Measurements from ENCODE around the gene SIRPD. TPM values are rescaled to one million over a fixed set of nuclear protein-coding genes. Genes with fewer than 3 reads are reported as not detected.

Gene SIRPD
- total RNA-seq, 4 donors from 2014 or later: not detected

- no peak for DNase-seq
- in situ Hi-C loops (cut with MboI; ENCODE audit: low pct_ligation_motif_present in 1 of 4, low pct_unique_long_range_greater_than_20kb in 1 of 4, low sequenced_read_pairs in 3 of 4) (no loop called here), intact Hi-C loops (cut with DNase I; ENCODE audit: low total_unique reads) (no loop called here)
- no peaks in the 10 kb centered on the region for H3K4me1 ChIP-seq
- no peaks in the 10 kb centered on the region for H3K36me3 ChIP-seq
- WGBS, 2 donors (ENCODE audit: low coverage in 1 of 2): 89% methylated on average over 2 of the region's 2 CpGs; no CpG with 5 or more reads in 1 of the 2 donors
- no peak overlapping the region for H3K4me3 ChIP-seq
- H3K9me3 ChIP-seq: no peaks in the 10 kb centered on the region
- no peak overlapping the region for H3K27ac ChIP-seq
- no peak for TF ChIP-seq EP300 (IDR thresholded peaks at IDR 0.05; ENCODE audit: low read depth)
- TF ChIP-seq POLR2A (IDR thresholded peaks at IDR 0.05): no peak
- TF ChIP-seq, protein P1, sequence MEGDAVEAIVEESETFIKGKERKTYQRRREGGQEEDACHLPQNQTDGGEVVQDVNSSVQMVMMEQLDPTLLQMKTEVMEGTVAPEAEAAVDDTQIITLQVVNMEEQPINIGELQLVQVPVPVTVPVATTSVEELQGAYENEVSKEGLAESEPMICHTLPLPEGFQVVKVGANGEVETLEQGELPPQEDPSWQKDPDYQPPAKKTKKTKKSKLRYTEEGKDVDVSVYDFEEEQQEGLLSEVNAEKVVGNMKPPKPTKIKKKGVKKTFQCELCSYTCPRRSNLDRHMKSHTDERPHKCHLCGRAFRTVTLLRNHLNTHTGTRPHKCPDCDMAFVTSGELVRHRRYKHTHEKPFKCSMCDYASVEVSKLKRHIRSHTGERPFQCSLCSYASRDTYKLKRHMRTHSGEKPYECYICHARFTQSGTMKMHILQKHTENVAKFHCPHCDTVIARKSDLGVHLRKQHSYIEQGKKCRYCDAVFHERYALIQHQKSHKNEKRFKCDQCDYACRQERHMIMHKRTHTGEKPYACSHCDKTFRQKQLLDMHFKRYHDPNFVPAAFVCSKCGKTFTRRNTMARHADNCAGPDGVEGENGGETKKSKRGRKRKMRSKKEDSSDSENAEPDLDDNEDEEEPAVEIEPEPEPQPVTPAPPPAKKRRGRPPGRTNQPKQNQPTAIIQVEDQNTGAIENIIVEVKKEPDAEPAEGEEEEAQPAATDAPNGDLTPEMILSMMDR (IDR thresholded peaks at IDR 0.05): no peak
- no peak for TF ChIP-seq POLR2AphosphoS5 (IDR thresholded peaks at IDR 0.05)
- no peaks in the 10 kb centered on the region for H3K27me3 ChIP-seq
Observed at GRCh38 chr20:1565461-1565860, 8.0 kb upstream of the SIRPD start.

GRCh38 chr20:1563598-1563997 is 6.1 kb upstream of the SIRPD start:
- intact Hi-C loops (cut with DNase I; ENCODE audit: low total_unique reads) (no loop called here), in situ Hi-C loops (cut with MboI; ENCODE audit: low pct_ligation_motif_present in 1 of 4, low pct_unique_long_range_greater_than_20kb in 1 of 4, low sequenced_read_pairs in 3 of 4) (no loop called here)
- Histone ChIP-seq H3K36me3 (no peaks in the 10 kb centered on the region), H3K4me3 (no peak overlapping the region), H3K27me3 (no peaks in the 10 kb centered on the region), H3K27ac (no peak overlapping the region), H3K9me3 (no peaks in the 10 kb centered on the region), H3K4me1 (no peaks in the 10 kb centered on the region)
- 80 to 86% methylated on average over 2 of the region's 2 CpGs for WGBS, 2 donors (ENCODE audit: low coverage in 1 of 2)
- TF ChIP-seq POLR2A (IDR thresholded peaks at IDR 0.05) (no peak), POLR2AphosphoS5 (IDR thresholded peaks at IDR 0.05) (no peak), EP300 (IDR thresholded peaks at IDR 0.05; ENCODE audit: low read depth) (no peak)
- TF ChIP-seq, protein P1 (IDR thresholded peaks at IDR 0.05): no peak
- no peak for DNase-seq

DNA sequence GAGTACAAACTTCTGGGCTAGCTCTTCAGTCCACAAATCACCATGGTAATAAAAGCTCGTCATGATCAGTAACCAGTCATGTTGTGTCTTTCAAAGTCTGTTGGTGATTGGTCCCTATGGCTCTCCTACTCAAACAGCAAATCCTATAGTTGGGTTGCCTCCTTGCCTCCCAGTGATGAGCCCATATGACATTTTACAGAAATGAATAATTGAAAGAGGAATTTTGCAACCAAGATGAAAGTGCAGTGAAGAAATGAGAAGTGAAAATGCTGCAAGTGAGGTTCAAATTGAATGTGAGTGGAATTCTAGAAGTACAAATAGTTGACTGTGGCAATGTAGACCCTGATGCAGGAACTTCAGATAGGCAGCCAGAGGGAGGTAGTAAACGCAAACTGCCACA is 5.1 kb upstream of the SIRPD start:
- DNase-seq: no peak
- TF ChIP-seq POLR2A (IDR thresholded peaks at IDR 0.05) (no peak), EP300 (IDR thresholded peaks at IDR 0.05; ENCODE audit: low read depth) (no peak), POLR2AphosphoS5 (IDR thresholded peaks at IDR 0.05) (no peak)
- TF ChIP-seq, protein P1 (IDR thresholded peaks at IDR 0.05): no peak
- H3K9me3 ChIP-seq: no peaks in the 10 kb centered on the region
- intact Hi-C loops (cut with DNase I; ENCODE audit: low total_unique reads): no loop called here
- H3K36me3 ChIP-seq: no peaks in the 10 kb centered on the region
- 56 to 73% methylated on average over 1 to 2 of the region's 2 CpGs for whole genome bisulfite sequencing, 2 donors (ENCODE audit: low coverage in 1 of 2)
- H3K4me1 ChIP-seq: no peaks in the 10 kb centered on the region
- in situ Hi-C loops (cut with MboI; ENCODE audit: low pct_ligation_motif_present in 1 of 4, low pct_unique_long_range_greater_than_20kb in 1 of 4, low sequenced_read_pairs in 3 of 4): no loop called here
- no peak overlapping the region for H3K4me3 ChIP-seq
- H3K27me3 ChIP-seq: no peaks in the 10 kb centered on the region
- no peak overlapping the region for H3K27ac ChIP-seq

DNA sequence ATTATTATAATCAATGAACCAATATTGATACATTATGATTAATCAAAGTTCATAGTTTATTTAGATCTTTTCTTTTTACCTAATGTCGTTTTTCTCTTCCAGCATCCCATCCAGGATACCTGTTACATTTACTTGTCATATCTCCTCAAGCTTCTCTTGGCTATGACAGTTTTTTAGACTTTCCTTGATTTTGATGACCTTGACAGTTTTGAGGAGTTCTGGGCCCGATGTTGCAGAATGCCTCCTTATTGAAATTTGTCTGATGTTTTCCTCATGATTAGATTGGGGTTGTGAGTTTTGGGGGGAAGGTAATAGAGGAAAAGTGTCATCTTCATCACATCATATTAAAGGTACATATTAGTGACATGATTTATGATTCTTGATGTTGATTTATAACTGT is 3.8 kb upstream of the SIRPD start:
- Histone ChIP-seq H3K4me3 (no peak overlapping the region), H3K27ac (no peak overlapping the region), H3K4me1 (no peaks in the 10 kb centered on the region), H3K27me3 (no peaks in the 10 kb centered on the region), H3K9me3 (no peaks in the 10 kb centered on the region), H3K36me3 (no peaks in the 10 kb centered on the region)
- in situ Hi-C loops (cut with MboI; ENCODE audit: low pct_ligation_motif_present in 1 of 4, low pct_unique_long_range_greater_than_20kb in 1 of 4, low sequenced_read_pairs in 3 of 4) (no loop called here), intact Hi-C loops (cut with DNase I; ENCODE audit: low total_unique reads) (no loop called here)
- TF ChIP-seq, protein P1 (IDR thresholded peaks at IDR 0.05): no peak
- TF ChIP-seq EP300 (IDR thresholded peaks at IDR 0.05; ENCODE audit: low read depth) (no peak), POLR2A (IDR thresholded peaks at IDR 0.05) (no peak), POLR2AphosphoS5 (IDR thresholded peaks at IDR 0.05) (no peak)
- DNase-seq: no peak
- WGBS, 2 donors (ENCODE audit: low coverage in 1 of 2): 60 to 67% methylated on average over 2 of the region's 2 CpGs
